Measurements from ENCODE around the gene RANBP17. TPM values are rescaled to one million over a fixed set of nuclear protein-coding genes. Genes with fewer than 3 reads are reported as not detected.

The RANBP17 gene
- polyA plus RNA-seq, 1 of the 3 experiments (the other 2 are of a cell fraction), result 6.0 TPM

GRCh38 chr5:171192111-171192510 is 330.3 kb downstream of the RANBP17 start (continued):
- TF ChIP-seq SMC3 (IDR thresholded peaks at IDR 0.05; ENCODE audit: low read depth, low read length) (no peak), RXRA (IDR thresholded peaks at IDR 0.05; ENCODE audit: borderline replicate concordance, low read depth) (no peak), GABPA (IDR thresholded peaks at IDR 0.05; ENCODE audit: low read depth) (no peak), EZH2phosphoT487 (IDR thresholded peaks at IDR 0.05; ENCODE audit: borderline replicate concordance, low read depth) (no peak), REST (IDR thresholded peaks at IDR 0.05; ENCODE audit: low read depth, low read length) (no peak), CTCF (IDR thresholded peaks at IDR 0.05) (no peak), RFX5 (IDR thresholded peaks at IDR 0.05; ENCODE audit: low read length) (no peak), USF1 (IDR thresholded peaks at IDR 0.05; ENCODE audit: borderline replicate concordance, low read depth) (no peak), RAD21 (IDR thresholded peaks at IDR 0.05; ENCODE audit: low read length) (0 out of 2 replicates have a peak, but pooled peaks have one; percentile 0), MAX (IDR thresholded peaks at IDR 0.05; ENCODE audit: low read depth) (no peak), YY1 (IDR thresholded peaks at IDR 0.05; ENCODE audit: low read depth) (no peak), FOXJ3 (CRISPR knock-in tag; IDR thresholded peaks at IDR 0.05) (0 out of 2 replicates have a peak, but pooled peaks have one; percentile 29)

- H3K4me3 ChIP-seq (ENCODE audit: low read depth in 2 of 2, low read length in 1 of 2), result no peak overlapping the region
- no peaks in the 10 kb centered on the region for H3K9me3 ChIP-seq
- peaks cover 3% of the 10 kb centered on the region for H3F3A ChIP-seq (replicated peaks; ENCODE audit: insufficient read depth)
- no peak overlapping the region for H2AFZ ChIP-seq (ENCODE audit: low read depth)
- ChIA-PET POLR2A (interaction anchor here (1.6 to 1.7 kb wide), 2 partner anchors 9 to 108 kb away, joined by 6 to 7 read pairs; no protein-coding TSS in a partner anchor), CTCF (interaction anchor here (0.5 to 2.7 kb wide), 10 partner anchors 9 to 457 kb away, joined by 3 to 10 read pairs (median 4); no protein-coding TSS in a partner anchor)
- H3K27me3 ChIP-seq (ENCODE audit: insufficient read depth), result no peaks in the 10 kb centered on the region
- H3K27ac ChIP-seq (ENCODE audit: low read depth in 2 of 2, low read length in 1 of 2), result peak overlapping the region in 1 of 2 experiments; percentile 89; a peak in 2 of 4 replicates
- WGBS (ENCODE audit: low lambda C conversion rate), result 68% methylated on average over 6 of the region's 6 CpGs
- no peak overlapping the region for H3K9ac ChIP-seq
- no peaks in the 10 kb centered on the region for H3K9me2 ChIP-seq
- no peak overlapping the region for H3K4me2 ChIP-seq
- no peaks in the 10 kb centered on the region for H3K79me2 ChIP-seq (ENCODE audit: insufficient read depth)
- H4K20me1 ChIP-seq (ENCODE audit: insufficient read depth), result no peaks in the 10 kb centered on the region
- H3K36me3 ChIP-seq (replicated peaks in 1 of 2; ENCODE audit: control insufficient read depth in 1 of 2, insufficient read depth in 2 of 2, low read length in 1 of 2), result peaks cover 0 to 2% of the 10 kb centered on the region in 2 experiments
- H3K4me1 ChIP-seq (ENCODE audit: control insufficient read depth in 1 of 2, insufficient read depth in 2 of 2, low read depth in 1 of 2, low read length in 1 of 2), result peaks cover 0 to 37% of the 10 kb centered on the region in 2 experiments; a peak in 2 of 4 replicates
- peak; percentile 49 for DNase-seq
- TF ChIP-seq NRF1 (IDR thresholded peaks at IDR 0.05; ENCODE audit: low read depth, low read length) (no peak), TAF1 (IDR thresholded peaks at IDR 0.05; ENCODE audit: borderline replicate concordance, low read depth, low read length) (no peak), FOSL2 (IDR thresholded peaks at IDR 0.05; ENCODE audit: borderline replicate concordance, low read depth) (no peak), USF2 (IDR thresholded peaks at IDR 0.05; ENCODE audit: borderline replicate concordance, low read depth, low read length) (no peak), IRF3 (IDR thresholded peaks at IDR 0.05; ENCODE audit: low read depth, low read length) (no peak), SMC3 (IDR thresholded peaks at IDR 0.05; ENCODE audit: low read depth, low read length) (no peak), MXI1 (IDR thresholded peaks at IDR 0.05; ENCODE audit: low read depth, low read length) (peak; percentile 72; the same call in 1 of the 2 replicates), SIN3A (IDR thresholded peaks at IDR 0.05; ENCODE audit: borderline replicate concordance, low read depth, low read length) (no peak), GABPA (IDR thresholded peaks at IDR 0.05; ENCODE audit: low read depth) (no peak), JUND (IDR thresholded peaks at IDR 0.05) (no peak), FOXJ3 (CRISPR knock-in tag; IDR thresholded peaks at IDR 0.05) (peak; percentile 91)
These were observed 339.5 kb downstream of the RANBP17 start for GRCh38 chr5:171201310-171201709.

Measured in SK-N-SH (cell line).